ENCODE data around the gene CCT6A. TPM values are rescaled to one million over a fixed set of nuclear protein-coding genes. Genes with fewer than 3 reads are reported as not detected.
"Not testable (repeated sequence)": the region's sequence is repeated elsewhere in the genome, so short reads cannot be mapped to it uniquely, and the experiment has no call there.

Gene CCT6A
- total and polyA plus RNA-seq, 10 donors: 71.5 to 139 (median 91.6) TPM

- Histone ChIP-seq H3K4me1 (peaks cover 0 to 13% (median 1%) of the 10 kb centered on the region in 6 donors), H3K4me3 (no peak overlapping the region), H3K27me3 (replicated peaks in 1 of 7) (no peaks in the 10 kb centered on the region), H3K9me3 (no peaks in the 10 kb centered on the region), H3K36me3 (peaks cover 0 to 80% (median 51%) of the 10 kb centered on the region in 6 donors), H3K27ac (no peak overlapping the region)
- DNase-seq: peak; percentile 92
- TF ChIP-seq POLR2A (IDR thresholded peaks at IDR 0.05): no peak
- peak; percentile 52 to 55 (median 52) for TF ChIP-seq POLR2AphosphoS5 (IDR thresholded peaks at IDR 0.05)
- TF ChIP-seq CTCF (IDR thresholded peaks at IDR 0.05 in 8 of 11, conservative IDR thresholded peaks at IDR 0.05 in 3 of 11): peak; percentile 86 to 97 (median 91)
- intact Hi-C loops (cut with DNase I; ENCODE audit: low total_unique reads): loop anchor here (5.0 to 10.0 kb wide), 2 partner anchors 72 to 430 kb away; no protein-coding TSS in a partner anchor
- 25 to 37% (median 27%) methylated on average over 19 of the region's 19 CpGs for WGBS, 5 donors
These were observed 22.8 kb downstream of the CCT6A start for GRCh38 chr7:56074371-56074791.

- Histone ChIP-seq H3K4me1 (peaks cover 0 to 36% (median 1%) of the 10 kb centered on the region in 6 donors), H3K4me3 (no peak overlapping the region), H3K36me3 (peaks cover 0 to 80% (median 33%) of the 10 kb centered on the region in 6 donors), H3K9me3 (no peaks in the 10 kb centered on the region), H3K27me3 (replicated peaks in 1 of 7) (no peaks in the 10 kb centered on the region), H3K27ac (no peak overlapping the region)
- DNase-seq: peak; percentile 23
- 90 to 100% (median 93%) methylated on average over 3 of the region's 3 CpGs for WGBS, 5 donors
- intact Hi-C loops (cut with DNase I; ENCODE audit: low total_unique reads): loop anchor here (10.0 kb wide), 1 partner anchor 433 kb away; no protein-coding TSS in a partner anchor
- TF ChIP-seq CTCF (IDR thresholded peaks at IDR 0.05 in 8 of 11, conservative IDR thresholded peaks at IDR 0.05 in 3 of 11): no peak
- no peak for TF ChIP-seq POLR2AphosphoS5 (IDR thresholded peaks at IDR 0.05)
- no peak for TF ChIP-seq POLR2A (IDR thresholded peaks at IDR 0.05)
These were observed 26.1 kb downstream of the CCT6A start for GRCh38 chr7:56077681-56078080.

- WGBS, 5 donors: 95 to 100% (median 96%) methylated on average over 3 to 16 of the region's 16 CpGs
- Histone ChIP-seq H3K4me3 (no peak overlapping the region), H3K9me3 (no peaks in the 10 kb centered on the region), H3K4me1 (peaks cover 0 to 40% (median 4%) of the 10 kb centered on the region in 6 donors), H3K27me3 (replicated peaks in 1 of 7) (no peaks in the 10 kb centered on the region), H3K36me3 (peaks cover 0 to 76% (median 33%) of the 10 kb centered on the region in 6 donors), H3K27ac (no peak overlapping the region)
- DNase-seq: peak; percentile 75
- no peak for TF ChIP-seq POLR2A (IDR thresholded peaks at IDR 0.05)
- peak in 1 of 3 donors; percentile 64 for TF ChIP-seq POLR2AphosphoS5 (IDR thresholded peaks at IDR 0.05)
- intact Hi-C loops (cut with DNase I; ENCODE audit: low total_unique reads): loop anchor here (10.0 kb wide), 1 partner anchor 433 kb away; no protein-coding TSS in a partner anchor
These were observed 26.6 kb downstream of the CCT6A start for GRCh38 chr7:56078196-56078595.

- Histone ChIP-seq H3K36me3 (peaks cover 0 to 71% (median 33%) of the 10 kb centered on the region in 6 donors), H3K27ac (peak overlapping the region in 4 of 8 donors; percentile 15 to 39 (median 25)), H3K27me3 (replicated peaks in 1 of 7) (no peaks in the 10 kb centered on the region), H3K4me3 (no peak overlapping the region), H3K4me1 (peaks cover 0 to 36% (median 5%) of the 10 kb centered on the region in 6 donors), H3K9me3 (no peaks in the 10 kb centered on the region)
- TF ChIP-seq CTCF (IDR thresholded peaks at IDR 0.05 in 8 of 11, conservative IDR thresholded peaks at IDR 0.05 in 3 of 11) (peak in 5 of 11 experiments; percentile 20 to 60 (median 42)), POLR2A (IDR thresholded peaks at IDR 0.05) (no peak), POLR2AphosphoS5 (IDR thresholded peaks at IDR 0.05) (peak; percentile 14 to 65 (median 56))
- peak; percentile 74 for DNase-seq
- WGBS, 5 donors: 67 to 87% (median 69%) methylated on average over 8 to 12 of the region's 12 CpGs
- intact Hi-C loops (cut with DNase I; ENCODE audit: low total_unique reads): loop anchor here (10.0 kb wide), 1 partner anchor 435 kb away; no protein-coding TSS in a partner anchor
These were observed 28.1 kb downstream of the CCT6A start for GRCh38 chr7:56079450-56080185.

- WGBS, 5 donors: 90 to 92% (median 90%) methylated on average over 18 to 28 of the region's 28 CpGs
- intact Hi-C loops (cut with DNase I; ENCODE audit: low total_unique reads); H3K27ac ChIP-seq; H3K4me3 ChIP-seq; H3K9me3 ChIP-seq; H3K27me3 ChIP-seq (replicated peaks in 1 of 7): not testable (repeated sequence)
- H3K36me3 ChIP-seq: peaks cover 0 to 84% (median 33%) of the 10 kb centered on the region in 6 donors
- peaks cover 0 to 35% (median 5%) of the 10 kb centered on the region in 6 donors for H3K4me1 ChIP-seq
- DNase-seq: peak; percentile 72
These were observed 29.3 kb downstream of the CCT6A start for GRCh38 chr7:56080726-56081435.
